Ovary (tissue), 9 donors: ENCODE measurements around the gene RIF1. TPM values are rescaled to one million over a fixed set of nuclear protein-coding genes. Genes with fewer than 3 reads are reported as not detected.

Source experiments
- DNase-seq, 5 donors: peaks; one replicate each; pipeline ENCODE4 v3.0.0-alpha.2; 2019 to 2020
- H3K27ac ChIP-seq, 2 donors: fragments of 200-600 bp; one replicate each; pipeline versions ENCODE4 v1.5.1 to v1.8.0; 2019 to 2022
- H3K27me3 ChIP-seq: fragments of 200-600 bp; one replicate; pipeline ENCODE4 v1.8.0; 2022
- H3K36me3 ChIP-seq: fragments of 200-600 bp; sonication (generic); one replicate; pipeline ENCODE4 v1.5.1; 2019
- H3K4me1 ChIP-seq: one replicate; pipeline ENCODE4 v1.8.1; 2013; ENCODE audit warnings: mild to moderate bottlenecking, moderate library complexity; ENCODE audit not compliant: insufficient read depth
- H3K4me3 ChIP-seq: fragments of 200-600 bp; sonication (generic); one replicate; pipeline ENCODE4 v1.5.1; 2017
- H3K9me3 ChIP-seq, 2 donors: fragments of 200-600 bp in 1 of 2; sonication (generic) in 1 of 2; one replicate each; pipeline versions ENCODE4 v1.5.1 to v1.8.1; 2013 to 2019; ENCODE audit warnings: mild to moderate bottlenecking in 1 of 2, moderate library complexity in 1 of 2
- CTCF ChIP-seq, 3 donors: fragments of 450-650 bp in 2 of 3; fragments of 200-600 bp in 1 of 3; IDR thresholded peaks; one replicate each; pipeline versions ENCODE4 v1.5.1 to v1.8.0; 2016 to 2022; ENCODE audit warnings: antibody characterized with exemption in 3 of 3, mild to moderate bottlenecking in 1 of 3
- EP300 ChIP-seq: sonication (generic); formaldehyde crosslinking; IDR thresholded peaks from one replicate; pipeline ENCODE4 v1.6.1; 2017; ENCODE audit warnings: antibody characterized with exemption
- POLR2A ChIP-seq: fragments of 450-650 bp; IDR thresholded peaks from one replicate; pipeline ENCODE4 v1.6.1; 2017; ENCODE audit warnings: antibody characterized with exemption, mild to moderate bottlenecking, moderate library complexity
- WGBS, 3 donors: extraction: QIAGEN DNeasy Blood & Tissue Kit in 1 of 3; methylation state at CpG; one replicate each; pipeline versions ENCODE4 v1.1.5 to v1.1.7; 2013 to 2017; 5-methylcytosine and 5-hydroxymethylcytosine counted together
- intact Hi-C, 4 donors: fragments of 100-400 bp; cut with DNase I; formaldehyde crosslinking; loops; one replicate each; pipeline versions ENCODE4 v1.11.0 to v1.15.1; 2022 to 2023
- polyA plus RNA-seq, 2 donors: library from polyadenylated mRNA; stranded (reverse); fragments of 200-250 nt in 1 of 2; fragments of 350-450 nt in 1 of 2; fragmentation: Illumina TruSeq in 1 of 2; extraction: RNeasy Lipid Tissue Mini Kit (QIAGEN cat#74804) in 1 of 2; gene quantifications; one replicate each; pipeline ENCODE4 v1.2.3, GENCODE V29; 2013 to 2014
- total RNA-seq, 7 donors: library from RNA; depleted of rRNA in 2 of 7; stranded (reverse); fragments of >200 nt in 2 of 7; fragmentation: NEBNext Ultra II Directional in 3 of 7; extraction: Animal tissue kit (Norgen Biotek cat#: 25700) in 3 of 7; gene quantifications; one replicate each; pipeline versions ENCODE4 v1.1.0 to v1.2.4, GENCODE V29; 2016 to 2023
- donor health status: DM: no; HTN: no; CAD: no; lungs with moderate emphysema.
- donor health status: DM: no; HTN: no; CAD: no.
- donor health status: Bipolar disorder and iron deficiency.
- donor health status: DM: yes; HTN: yes; CAD: no.
- donor health status: DM: no; HTN: no; CAD: no.
- donor health status: DM: yes; HTN: yes; CAD: no.

Gene RIF1
- total and polyA plus RNA-seq, 9 donors: 7.3 to 56.1 (median 41.5) TPM

GRCh38 chr2:151439127-151439526 lies 29.4 kb downstream of the RIF1 start:
- WGBS, 3 donors: 93 to 94% (median 94%) methylated on average over 13 of the region's 13 CpGs
- H3K4me1 ChIP-seq: no peaks in the 10 kb centered on the region
- no peaks in the 10 kb centered on the region for H3K36me3 ChIP-seq
- TF ChIP-seq EP300 (no peak), POLR2A (no peak), CTCF (IDR thresholded peaks at IDR 0.05) (no peak)
- no peaks in the 10 kb centered on the region for H3K27me3 ChIP-seq
- H3K9me3 ChIP-seq: no peaks in the 10 kb centered on the region
- H3K4me3 ChIP-seq: no peak overlapping the region
- no peak overlapping the region for H3K27ac ChIP-seq
- no peak for DNase-seq
- intact Hi-C loops: loop anchor here in 1 of 4 donors (10.0 kb wide), 1 partner anchor 144 kb away; no protein-coding TSS in a partner anchor

GRCh38 chr2:151459358-151459757 lies 49.7 kb downstream of the RIF1 start:
- WGBS, 3 donors: 52% methylated on average over 1 of the region's 1 CpG
- TF ChIP-seq EP300 (no peak), CTCF (IDR thresholded peaks at IDR 0.05) (no peak), POLR2A (no peak)
- Histone ChIP-seq H3K36me3 (no peaks in the 10 kb centered on the region), H3K4me1 (no peaks in the 10 kb centered on the region), H3K4me3 (no peak overlapping the region), H3K9me3 (no peaks in the 10 kb centered on the region), H3K27me3 (no peaks in the 10 kb centered on the region), H3K27ac (no peak overlapping the region)
- no peak for DNase-seq
- intact Hi-C loops: loop anchor here in 1 of 4 donors (5.0 kb wide), 1 partner anchor 748 kb away; no protein-coding TSS in a partner anchor

- H3K27ac ChIP-seq: no peak overlapping the region
- intact Hi-C loops: no loop called here
- no peaks in the 10 kb centered on the region for H3K9me3 ChIP-seq
- no peaks in the 10 kb centered on the region for H3K36me3 ChIP-seq
- TF ChIP-seq CTCF (IDR thresholded peaks at IDR 0.05) (no peak), EP300 (no peak), POLR2A (no peak)
- H3K4me3 ChIP-seq: no peak overlapping the region
- no peak for DNase-seq
- no peaks in the 10 kb centered on the region for H3K4me1 ChIP-seq
- no peaks in the 10 kb centered on the region for H3K27me3 ChIP-seq
- 98 to 100% (median 99%) methylated on average over 3 of the region's 3 CpGs for WGBS, 3 donors
Measured at GRCh38 chr2:151465771-151466170, 56.1 kb downstream of the RIF1 start.

- TF ChIP-seq POLR2A (no peak), EP300 (no peak), CTCF (IDR thresholded peaks at IDR 0.05) (no peak)
- WGBS, 3 donors: 98 to 100% (median 99%) methylated on average over 1 of the region's 1 CpG
- H3K4me3 ChIP-seq: no peak overlapping the region
- H3K4me1 ChIP-seq: no peaks in the 10 kb centered on the region
- no peaks in the 10 kb centered on the region for H3K27me3 ChIP-seq
- H3K9me3 ChIP-seq: no peaks in the 10 kb centered on the region
- intact Hi-C loops: no loop called here
- no peak overlapping the region for H3K27ac ChIP-seq
- no peaks in the 10 kb centered on the region for H3K36me3 ChIP-seq
- DNase-seq: no peak
Measured at GRCh38 chr2:151470556-151470955, 60.9 kb downstream of the RIF1 start.
